Parathyroid adenoma (tissue), 2 donors: ENCODE measurements around the gene CYTH4.

Experiments
- H2AFZ ChIP-seq: fragments of 300-600 bp; sonication (generic); one replicate; pipeline ENCODE4 v1.7.0; 2017; ENCODE audit warnings: antibody characterized with exemption, mild to moderate bottlenecking
- H3K27ac ChIP-seq: fragments of 300-600 bp; sonication (generic); one replicate; pipeline ENCODE4 v1.7.0; 2017
- H3K27me3 ChIP-seq: fragments of 300-600 bp; sonication (generic); one replicate; pipeline ENCODE4 v1.7.0; 2017; ENCODE audit warnings: low read length; ENCODE audit not compliant: control insufficient read depth, insufficient read depth
- H3K36me3 ChIP-seq: fragments of 300-600 bp; sonication (generic); one replicate; pipeline ENCODE4 v1.7.0; 2017; ENCODE audit warnings: low read length; ENCODE audit not compliant: control insufficient read depth, insufficient read depth
- H3K4me1 ChIP-seq: fragments of 300-600 bp; sonication (generic); one replicate; pipeline ENCODE4 v1.7.0; 2017; ENCODE audit warnings: control low read depth
- H3K4me2 ChIP-seq: fragments of 300-600 bp; sonication (generic); one replicate; pipeline ENCODE4 v1.7.0; 2017; ENCODE audit warnings: low read length
- H3K4me3 ChIP-seq: fragments of 300-600 bp; sonication (generic); one replicate; pipeline ENCODE4 v1.7.0; 2017; ENCODE audit warnings: low read depth, low read length
- H3K79me2 ChIP-seq: fragments of 300-600 bp; sonication (generic); one replicate; pipeline ENCODE4 v1.7.0; 2017; ENCODE audit warnings: control low read depth
- H3K9ac ChIP-seq: fragments of 300-600 bp; sonication (generic); one replicate; pipeline ENCODE4 v1.7.0; 2017; ENCODE audit warnings: mild to moderate bottlenecking
- H3K9me3 ChIP-seq: fragments of 300-600 bp; sonication (generic); one replicate; pipeline ENCODE4 v1.7.0; 2017; ENCODE audit warnings: low read length; ENCODE audit not compliant: control insufficient read depth
- CTCF ChIP-seq: fragments of 300-600 bp; sonication (generic); IDR thresholded peaks from one replicate; pipeline ENCODE4 v1.7.0; 2017; ENCODE audit warnings: antibody characterized with exemption, mild to moderate bottlenecking
- donor health status: primary hyperparathyroidism.

CYTH4 gene

GRCh38 chr22:37309211-37310074, 27.1 kb downstream of the CYTH4 start:
- no peak for TF ChIP-seq CTCF
- H3K4me1 ChIP-seq: no peaks in the 10 kb centered on the region
- H3K79me2 ChIP-seq: no peaks in the 10 kb centered on the region
- H3K9ac ChIP-seq: no peak overlapping the region
- H3K36me3 ChIP-seq: no peaks in the 10 kb centered on the region
- H3K9me3 ChIP-seq: no peaks in the 10 kb centered on the region
- no peak overlapping the region for H2AFZ ChIP-seq
- no peak overlapping the region for H3K4me2 ChIP-seq
- no peak overlapping the region for H3K27ac ChIP-seq
- no peaks in the 10 kb centered on the region for H3K27me3 ChIP-seq
- H3K4me3 ChIP-seq: no peak overlapping the region

- TF ChIP-seq CTCF: no peak
Observed at GRCh38 chr22:37310075-37310606, 27.8 kb downstream of the CYTH4 start.

GRCh38 chr22:37310815-37311595, 28.7 kb downstream of the CYTH4 start:
- no peaks in the 10 kb centered on the region for H3K79me2 ChIP-seq
- no peak overlapping the region for H3K9ac ChIP-seq
- H3K27ac ChIP-seq: no peak overlapping the region
- no peak overlapping the region for H3K4me3 ChIP-seq
- no peak overlapping the region for H2AFZ ChIP-seq
- no peak overlapping the region for H3K4me2 ChIP-seq
- no peak for TF ChIP-seq CTCF
- no peaks in the 10 kb centered on the region for H3K36me3 ChIP-seq
- H3K9me3 ChIP-seq: no peaks in the 10 kb centered on the region
- H3K4me1 ChIP-seq: no peaks in the 10 kb centered on the region
- no peaks in the 10 kb centered on the region for H3K27me3 ChIP-seq

More at GRCh38 chr22:37310075-37310606, 27.8 kb downstream of the CYTH4 start:
- Histone ChIP-seq H3K27me3 (no peaks in the 10 kb centered on the region), H3K9ac (no peak overlapping the region), H3K27ac (no peak overlapping the region), H3K79me2 (no peaks in the 10 kb centered on the region), H2AFZ (no peak overlapping the region), H3K4me2 (no peak overlapping the region), H3K4me3 (no peak overlapping the region), H3K4me1 (no peaks in the 10 kb centered on the region), H3K9me3 (no peaks in the 10 kb centered on the region), H3K36me3 (no peaks in the 10 kb centered on the region)

- H3K27me3 ChIP-seq: no peaks in the 10 kb centered on the region
- no peaks in the 10 kb centered on the region for H3K36me3 ChIP-seq
- no peak for TF ChIP-seq CTCF
Observed at GRCh38 chr22:37311761-37312312, 29.5 kb downstream of the CYTH4 start.

More at GRCh38 chr22:37311761-37312312, 29.5 kb downstream of the CYTH4 start:
- Histone ChIP-seq H3K4me1 (no peaks in the 10 kb centered on the region), H3K9me3 (no peaks in the 10 kb centered on the region), H3K4me2 (no peak overlapping the region), H2AFZ (no peak overlapping the region), H3K4me3 (no peak overlapping the region), H3K27ac (no peak overlapping the region), H3K9ac (no peak overlapping the region), H3K79me2 (no peaks in the 10 kb centered on the region)
